Measurements from ENCODE around the gene CHST9. TPM values are rescaled to one million over a fixed set of nuclear protein-coding genes. Genes with fewer than 3 reads are reported as not detected.
"Not testable (repeated sequence)": the region's sequence is repeated elsewhere in the genome, so short reads cannot be mapped to it uniquely, and the experiment has no call there.

The CHST9 gene
- total and polyA plus RNA-seq, 7 experiments from 2014 or later, result not detected

DNA sequence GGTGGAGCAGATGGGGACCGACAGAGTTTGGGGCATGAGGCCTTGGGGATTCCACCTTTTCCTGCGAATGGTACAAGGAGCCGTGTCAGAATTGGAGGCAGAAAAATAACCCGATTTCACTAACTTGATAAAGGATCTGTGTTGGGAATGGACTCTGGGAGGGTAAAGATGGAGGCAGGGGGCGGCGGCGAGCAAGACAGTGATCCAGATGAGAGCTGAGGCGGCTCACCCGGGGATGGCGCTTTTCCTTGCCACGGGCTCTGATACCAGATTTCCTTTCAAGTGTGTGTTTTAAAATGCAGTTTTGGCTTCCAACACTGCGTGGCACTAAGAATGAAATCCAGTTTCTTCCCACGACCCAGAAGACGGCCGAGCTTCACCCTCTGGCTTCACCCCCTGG is 212.6 kb downstream of the CHST9 start:
- H3K4me1 Mint-ChIP-seq; DNase-seq; ATAC-seq; H3K9me3 Mint-ChIP-seq; H3K9me3 ChIP-seq (ENCODE audit: control insufficient read depth in 2 of 3, low read length in 3 of 3); CTCF ChIA-PET; H3K4me3 Mint-ChIP-seq; intact Hi-C loops (cut with micrococcal nuclease); H3K4me3 ChIP-seq (ENCODE audit: low read length); H3K27ac ChIP-seq (ENCODE audit: low read depth, low read length); H3K27ac Mint-ChIP-seq; H3K4me1 ChIP-seq (ENCODE audit: control insufficient read depth in 2 of 2, insufficient read depth in 2 of 2, low read length in 2 of 2); H3K36me3 ChIP-seq (ENCODE audit: control insufficient read depth in 2 of 3, insufficient read depth in 3 of 3, low read length in 3 of 3); H3K36me3 Mint-ChIP-seq; POLR2A ChIA-PET; H3K27me3 Mint-ChIP-seq; H3K27me3 ChIP-seq (ENCODE audit: control insufficient read depth in 2 of 2, insufficient read depth in 2 of 2, low read length in 2 of 2): not testable (repeated sequence)

DNA sequence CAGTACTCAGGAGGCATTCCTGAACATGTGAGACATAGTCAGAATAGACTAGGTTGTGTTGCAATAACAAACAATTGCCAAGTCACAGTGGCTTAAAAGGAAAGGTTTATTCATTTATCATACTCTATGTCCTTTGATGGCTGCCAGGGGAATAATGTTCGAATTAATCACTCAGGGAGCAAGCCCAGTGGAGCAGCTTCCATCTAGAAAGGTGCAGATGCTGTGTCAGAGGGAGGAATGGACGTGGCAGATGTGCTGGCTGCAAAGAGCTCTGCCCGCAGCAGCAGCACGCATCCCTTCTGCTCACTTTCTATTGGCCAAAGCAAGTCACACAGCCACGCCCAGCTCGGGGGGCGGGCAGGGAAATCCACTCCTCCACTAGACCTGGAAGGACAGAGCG is 213.7 kb downstream of the CHST9 start:
- Histone ChIP-seq H3K9me3 (ENCODE audit: control insufficient read depth in 2 of 3, low read length in 3 of 3) (no peaks in the 10 kb centered on the region), H3K4me3 (ENCODE audit: low read length) (no peak overlapping the region), H3K4me1 (ENCODE audit: control insufficient read depth in 2 of 2, insufficient read depth in 2 of 2, low read length in 2 of 2) (no peaks in the 10 kb centered on the region), H3K36me3 (ENCODE audit: control insufficient read depth in 2 of 3, insufficient read depth in 3 of 3, low read length in 3 of 3) (no peaks in the 10 kb centered on the region), H3K27ac (ENCODE audit: low read depth, low read length) (no peak overlapping the region), H3K27me3 (ENCODE audit: control insufficient read depth in 2 of 2, insufficient read depth in 2 of 2, low read length in 2 of 2) (no peaks in the 10 kb centered on the region)
- Mint-ChIP-seq H3K9me3 (peaks cover 0 to 11% (median 3%) of the 10 kb centered on the region in 11 donors), H3K27me3 (no peaks in the 10 kb centered on the region), H3K27ac (no peak overlapping the region), H3K4me3 (no peak overlapping the region), H3K4me1 (no peaks in the 10 kb centered on the region), H3K36me3 (no peaks in the 10 kb centered on the region)
- no peak for DNase-seq
- CTCF ChIA-PET, result no interaction called here
- POLR2A ChIA-PET, result no interaction called here
- ATAC-seq, result no peak
- intact Hi-C loops (cut with micrococcal nuclease), result no loop called here

DNA sequence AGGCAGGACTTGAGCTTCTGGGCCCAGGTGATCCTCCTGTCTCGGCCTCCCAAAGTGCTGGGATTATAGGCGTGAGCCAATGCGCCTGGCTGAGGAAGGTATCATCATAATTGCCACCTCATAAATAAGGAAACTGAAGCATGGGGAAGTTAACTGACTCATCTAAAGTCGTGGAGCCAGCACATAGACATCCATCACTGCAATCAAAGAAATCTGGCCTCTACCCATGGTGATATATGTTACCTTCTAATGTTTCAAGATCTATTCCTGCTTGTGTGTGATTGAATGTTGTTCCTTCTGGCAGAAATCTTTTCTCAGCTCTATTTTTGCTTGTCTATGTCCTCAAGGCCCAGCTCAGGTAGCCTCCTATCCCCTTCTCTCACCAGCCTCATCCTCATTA is 214.5 kb downstream of the CHST9 start:
- ATAC-seq (no peak), DNase-seq (no peak)
- POLR2A ChIA-PET, result no interaction called here
- CTCF ChIA-PET, result no interaction called here
- Mint-ChIP-seq H3K27ac (no peak overlapping the region), H3K9me3 (peaks cover 0 to 11% (median 3%) of the 10 kb centered on the region in 11 donors), H3K27me3 (no peaks in the 10 kb centered on the region), H3K4me3 (no peak overlapping the region), H3K4me1 (no peaks in the 10 kb centered on the region), H3K36me3 (no peaks in the 10 kb centered on the region)
- Histone ChIP-seq H3K4me3 (ENCODE audit: low read length) (no peak overlapping the region), H3K27me3 (ENCODE audit: control insufficient read depth in 2 of 2, insufficient read depth in 2 of 2, low read length in 2 of 2) (no peaks in the 10 kb centered on the region), H3K4me1 (ENCODE audit: control insufficient read depth in 2 of 2, insufficient read depth in 2 of 2, low read length in 2 of 2) (no peaks in the 10 kb centered on the region), H3K36me3 (ENCODE audit: control insufficient read depth in 2 of 3, insufficient read depth in 3 of 3, low read length in 3 of 3) (no peaks in the 10 kb centered on the region), H3K9me3 (ENCODE audit: control insufficient read depth in 2 of 3, low read length in 3 of 3) (no peaks in the 10 kb centered on the region), H3K27ac (ENCODE audit: low read depth, low read length) (no peak overlapping the region)
- intact Hi-C loops (cut with micrococcal nuclease), result no loop called here

DNA sequence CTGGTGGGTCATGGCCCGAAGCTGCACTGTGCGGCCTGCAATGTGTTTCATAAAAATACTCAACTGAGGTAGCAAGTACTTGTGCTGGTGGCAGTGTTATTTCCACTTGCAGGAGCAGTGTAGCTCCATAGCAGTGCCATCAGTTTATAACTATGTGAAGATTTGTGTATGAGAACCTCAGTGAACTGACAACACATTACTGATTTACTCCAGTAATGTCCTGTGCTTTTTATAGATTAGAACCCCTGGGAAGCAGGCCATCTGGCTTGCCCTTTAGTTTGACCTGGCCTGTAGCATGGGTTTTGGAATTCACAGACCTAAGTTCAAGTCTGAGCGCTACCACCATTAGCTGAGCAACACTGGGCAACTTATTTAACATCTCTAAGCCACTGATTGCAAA is 219.9 kb downstream of the CHST9 start:
- no peak for ATAC-seq
- H3K9me3 Mint-ChIP-seq, result peaks cover 0 to 3% (median 0%) of the 10 kb centered on the region in 11 donors
- no peaks in the 10 kb centered on the region for H3K36me3 Mint-ChIP-seq
- ChIA-PET CTCF (no interaction called here), POLR2A (no interaction called here)
- H3K4me3 ChIP-seq (ENCODE audit: low read length), result no peak overlapping the region
- no peaks in the 10 kb centered on the region for H3K4me1 ChIP-seq (ENCODE audit: control insufficient read depth in 2 of 2, insufficient read depth in 2 of 2, low read length in 2 of 2)
- H3K27ac Mint-ChIP-seq, result no peak overlapping the region
- H3K9me3 ChIP-seq (ENCODE audit: control insufficient read depth in 2 of 3, low read length in 3 of 3), result no peaks in the 10 kb centered on the region
- H3K4me3 Mint-ChIP-seq, result no peak overlapping the region
- DNase-seq, result no peak
- no peak overlapping the region for H3K27ac ChIP-seq (ENCODE audit: low read depth, low read length)
- intact Hi-C loops (cut with micrococcal nuclease), result no loop called here
- H3K27me3 ChIP-seq (ENCODE audit: control insufficient read depth in 2 of 2, insufficient read depth in 2 of 2, low read length in 2 of 2), result no peaks in the 10 kb centered on the region
- no peaks in the 10 kb centered on the region for H3K4me1 Mint-ChIP-seq
- H3K27me3 Mint-ChIP-seq, result no peaks in the 10 kb centered on the region
- no peaks in the 10 kb centered on the region for H3K36me3 ChIP-seq (ENCODE audit: control insufficient read depth in 2 of 3, insufficient read depth in 3 of 3, low read length in 3 of 3)

DNA sequence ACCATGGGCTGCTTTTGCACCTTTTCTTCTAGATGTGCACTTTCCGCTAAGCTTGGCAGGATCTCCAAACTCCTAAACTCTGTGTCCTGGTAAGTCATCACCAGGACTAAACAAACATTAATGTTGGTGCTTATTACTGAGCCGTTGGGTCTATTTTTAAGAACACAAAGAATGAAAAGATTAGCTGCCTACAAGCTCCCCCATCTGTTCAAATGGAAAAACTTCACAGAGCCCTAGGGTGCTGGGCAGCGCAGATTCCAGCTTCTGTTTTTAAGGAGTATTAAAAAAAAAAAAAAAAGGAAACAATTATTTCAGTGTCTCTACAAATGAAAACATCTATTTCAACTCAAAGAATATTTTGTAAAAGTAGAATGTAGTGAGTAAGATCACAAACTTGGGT is 221.8 kb downstream of the CHST9 start:
- intact Hi-C loops (cut with micrococcal nuclease), result no loop called here
- DNase-seq (no peak), ATAC-seq (no peak)
- Mint-ChIP-seq H3K4me1 (no peaks in the 10 kb centered on the region), H3K4me3 (no peak overlapping the region), H3K9me3 (peaks cover 0 to 12% (median 0%) of the 10 kb centered on the region in 11 donors), H3K27me3 (no peaks in the 10 kb centered on the region), H3K27ac (no peak overlapping the region), H3K36me3 (no peaks in the 10 kb centered on the region)
- Histone ChIP-seq H3K4me3 (ENCODE audit: low read length) (no peak overlapping the region), H3K27me3 (ENCODE audit: control insufficient read depth in 2 of 2, insufficient read depth in 2 of 2, low read length in 2 of 2) (no peaks in the 10 kb centered on the region), H3K4me1 (ENCODE audit: control insufficient read depth in 2 of 2, insufficient read depth in 2 of 2, low read length in 2 of 2) (no peaks in the 10 kb centered on the region), H3K9me3 (ENCODE audit: control insufficient read depth in 2 of 3, low read length in 3 of 3) (no peaks in the 10 kb centered on the region), H3K36me3 (ENCODE audit: control insufficient read depth in 2 of 3, insufficient read depth in 3 of 3, low read length in 3 of 3) (no peaks in the 10 kb centered on the region), H3K27ac (ENCODE audit: low read depth, low read length) (no peak overlapping the region)
- ChIA-PET POLR2A (no interaction called here), CTCF (no interaction called here)

DNA sequence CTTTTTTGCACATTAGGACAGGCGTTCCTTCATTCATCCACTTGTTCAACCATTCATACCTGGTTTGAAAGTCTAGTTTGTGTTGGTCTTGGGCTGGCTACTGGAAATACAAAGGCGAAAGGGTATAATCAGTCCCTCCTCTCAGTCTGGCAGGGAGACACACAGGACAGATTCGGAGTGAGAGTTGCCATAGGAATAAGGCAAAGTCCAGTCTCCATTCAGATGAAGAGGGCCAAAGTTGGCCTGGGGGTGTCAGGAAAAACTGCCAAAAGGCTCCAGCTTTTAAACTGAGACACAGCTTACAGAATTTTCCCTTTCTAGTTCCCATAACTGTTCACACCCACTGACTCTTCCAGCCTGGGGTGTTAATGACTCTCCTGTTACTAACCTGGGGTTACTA is 223.3 kb downstream of the CHST9 start:
- CTCF ChIA-PET, result no interaction called here
- intact Hi-C loops (cut with micrococcal nuclease), result no loop called here
- H3K4me3 ChIP-seq (ENCODE audit: low read length), result no peak overlapping the region

DNA sequence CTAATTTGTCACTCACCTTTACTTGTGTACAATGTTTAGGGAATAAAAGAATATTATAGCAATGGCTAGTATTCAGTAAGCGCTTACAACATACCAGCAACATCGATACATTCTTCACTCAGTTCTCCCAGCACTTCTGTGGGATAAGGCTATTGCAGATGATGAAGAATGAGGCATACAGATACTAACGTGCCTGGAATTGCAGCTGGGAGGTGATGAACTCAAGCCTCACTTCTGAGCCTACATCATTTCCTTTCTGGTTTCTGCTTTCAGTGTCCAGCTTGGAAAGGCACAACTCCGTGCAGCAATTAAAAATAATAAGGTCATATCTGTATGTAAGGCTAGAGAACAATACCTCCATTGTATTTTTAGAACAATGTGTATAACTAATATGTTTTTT is 224.2 kb downstream of the CHST9 start:
- Histone ChIP-seq H3K36me3 (ENCODE audit: control insufficient read depth in 2 of 3, insufficient read depth in 3 of 3, low read length in 3 of 3) (no peaks in the 10 kb centered on the region), H3K9me3 (ENCODE audit: control insufficient read depth in 2 of 3, low read length in 3 of 3) (no peaks in the 10 kb centered on the region), H3K27ac (ENCODE audit: low read depth, low read length) (no peak overlapping the region), H3K27me3 (ENCODE audit: control insufficient read depth in 2 of 2, insufficient read depth in 2 of 2, low read length in 2 of 2) (no peaks in the 10 kb centered on the region), H3K4me1 (ENCODE audit: control insufficient read depth in 2 of 2, insufficient read depth in 2 of 2, low read length in 2 of 2) (no peaks in the 10 kb centered on the region), H3K4me3 (ENCODE audit: low read length) (no peak overlapping the region)
- ChIA-PET POLR2A (no interaction called here), CTCF (no interaction called here)
- no peaks in the 10 kb centered on the region for H3K4me1 Mint-ChIP-seq
- H3K27me3 Mint-ChIP-seq, result no peaks in the 10 kb centered on the region
- no peak overlapping the region for H3K27ac Mint-ChIP-seq
- ATAC-seq (no peak), DNase-seq (no peak)
- intact Hi-C loops (cut with micrococcal nuclease), result no loop called here
- H3K4me3 Mint-ChIP-seq, result no peak overlapping the region
- H3K36me3 Mint-ChIP-seq, result no peaks in the 10 kb centered on the region
- peaks cover 0 to 13% (median 0%) of the 10 kb centered on the region in 11 donors for H3K9me3 Mint-ChIP-seq

More for the DNA sequence above, 223.3 kb downstream of the CHST9 start:
- Mint-ChIP-seq H3K27me3 (no peaks in the 10 kb centered on the region), H3K4me1 (no peaks in the 10 kb centered on the region), H3K9me3 (peaks cover 0 to 13% (median 0%) of the 10 kb centered on the region in 11 donors), H3K4me3 (no peak overlapping the region), H3K36me3 (no peaks in the 10 kb centered on the region), H3K27ac (no peak overlapping the region)
- POLR2A ChIA-PET, result no interaction called here
- Histone ChIP-seq H3K9me3 (ENCODE audit: control insufficient read depth in 2 of 3, low read length in 3 of 3) (no peaks in the 10 kb centered on the region), H3K4me1 (ENCODE audit: control insufficient read depth in 2 of 2, insufficient read depth in 2 of 2, low read length in 2 of 2) (no peaks in the 10 kb centered on the region), H3K27ac (ENCODE audit: low read depth, low read length) (no peak overlapping the region), H3K36me3 (ENCODE audit: control insufficient read depth in 2 of 3, insufficient read depth in 3 of 3, low read length in 3 of 3) (no peaks in the 10 kb centered on the region), H3K27me3 (ENCODE audit: control insufficient read depth in 2 of 2, insufficient read depth in 2 of 2, low read length in 2 of 2) (no peaks in the 10 kb centered on the region)
- no peak for DNase-seq
- ATAC-seq, result no peak

Measured in naive thymus-derived CD4-positive, alpha-beta T cell (primary cell).